ENCODE results near the gene SCFD2. TPM values are rescaled to one million over a fixed set of nuclear protein-coding genes. Genes with fewer than 3 reads are reported as not detected.

Gene SCFD2
- total and polyA plus RNA-seq, 2 of the 8 experiments (the other 6 are each of a cell fraction or from before 2014, with no cell fraction given): 6.2 to 10.2 TPM

DNA sequence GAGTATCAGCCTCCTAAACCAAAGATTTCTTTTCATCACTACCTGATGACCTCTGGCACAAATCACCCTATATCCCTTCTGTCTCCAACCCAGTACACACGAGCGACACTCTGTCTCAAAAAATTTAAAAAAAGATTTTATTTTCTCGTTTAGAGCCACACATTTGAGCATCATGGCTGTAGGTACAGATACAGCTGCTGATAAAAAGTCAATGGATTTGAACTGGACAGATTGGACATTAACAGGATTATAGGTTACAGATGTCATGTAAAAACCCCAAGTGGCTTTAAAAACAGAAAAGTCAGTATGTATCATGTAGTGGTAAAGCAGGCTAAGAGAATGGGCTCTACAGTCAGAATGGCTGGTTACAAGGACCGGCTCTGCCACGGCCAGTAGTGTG lies 171.1 kb downstream of the SCFD2 start:
- Histone ChIP-seq H3K27ac (ENCODE audit: low read depth, low read length) (no peak overlapping the region), H3K4me3 (ENCODE audit: extremely low read depth in 1 of 4, insufficient read depth in 2 of 4, low read depth in 3 of 4, low read length in 4 of 4) (no peak overlapping the region), H2BK120ac (replicated peaks; ENCODE audit: low read depth, low read length) (no peak overlapping the region), H3K18ac (ENCODE audit: extremely low read depth, low read length) (no peak overlapping the region), H3K27me3 (replicated peaks in 1 of 4; ENCODE audit: control insufficient read depth in 3 of 4, extremely low read depth in 1 of 4, insufficient read depth in 3 of 4, low read length in 3 of 4) (no peaks in the 10 kb centered on the region), H2AK5ac (ENCODE audit: low read depth, low read length) (no peak overlapping the region), H4K20me1 (replicated peaks in 1 of 2; ENCODE audit: control insufficient read depth in 1 of 2, insufficient read depth in 2 of 2, low read length in 2 of 2) (no peaks in the 10 kb centered on the region), H2BK15ac (ENCODE audit: low read length) (no peak overlapping the region), H4K91ac (replicated peaks; ENCODE audit: insufficient read length, low read length) (no peak overlapping the region), H3K56ac (replicated peaks; ENCODE audit: insufficient read length, low read depth, low read length) (no peak overlapping the region), H3K79me2 (ENCODE audit: control insufficient read depth in 1 of 2, insufficient read depth in 2 of 2, low read length in 2 of 2) (no peaks in the 10 kb centered on the region), H3K4me2 (ENCODE audit: insufficient read depth in 1 of 2, low read depth in 2 of 2, low read length in 2 of 2) (no peak overlapping the region), H4K8ac (ENCODE audit: extremely low read depth, insufficient read depth, low read length) (no peak overlapping the region), H2BK20ac (ENCODE audit: low read length) (no peak overlapping the region), H3K4ac (replicated peaks; ENCODE audit: insufficient read length, low read depth, low read length) (no peak overlapping the region), H2BK5ac (ENCODE audit: low read depth, low read length) (no peak overlapping the region), H3K23ac (ENCODE audit: insufficient read length) (no peak overlapping the region), H4K5ac (ENCODE audit: insufficient read length, low read depth, low read length) (no peak overlapping the region), H2AFZ (ENCODE audit: low read length) (no peak overlapping the region), H3K9me3 (ENCODE audit: insufficient read depth in 2 of 2, low read depth in 1 of 2, low read length in 1 of 2) (no peaks in the 10 kb centered on the region), H3K14ac (ENCODE audit: insufficient read length) (no peak overlapping the region), H3K23me2 (ENCODE audit: low read depth, low read length) (no peaks in the 10 kb centered on the region), H3K36me3 (ENCODE audit: control insufficient read depth in 2 of 4, insufficient read depth in 4 of 4, low read length in 3 of 4) (no peaks in the 10 kb centered on the region), H3K9ac (replicated peaks in 1 of 4; ENCODE audit: extremely low read depth in 1 of 4, low read depth in 3 of 4, low read length in 3 of 4) (no peak overlapping the region), H3K4me1 (replicated peaks in 1 of 4; ENCODE audit: control insufficient read depth in 3 of 4, insufficient read depth in 4 of 4, low read length in 3 of 4) (no peaks in the 10 kb centered on the region), H2BK12ac (ENCODE audit: low read depth, low read length) (no peak overlapping the region), H3K79me1 (ENCODE audit: low read depth, low read length) (no peaks in the 10 kb centered on the region)
- TF ChIP-seq TAF1 (IDR thresholded peaks at IDR 0.05; ENCODE audit: low read depth, low read length) (no peak), RAD21 (IDR thresholded peaks at IDR 0.05 in 1 of 2, conservative IDR thresholded peaks at IDR 0.05 in 1 of 2; ENCODE audit: low read depth in 2 of 2, low read length in 2 of 2) (no peak)
- POLR2A ChIA-PET (ENCODE audit: partially characterized antibody): interaction anchor here (0.9 kb wide), 1 partner anchor 186 kb away, joined by 3 read pairs; no protein-coding TSS in a partner anchor
- FAIRE-seq: no peak
- no peak for DNase-seq (ENCODE audit: low read depth in 1 of 2, low spot score in 2 of 2)
- CTCF ChIA-PET (ENCODE audit: partially characterized antibody): interaction anchor here (1.3 kb wide), 1 partner anchor 347 kb away, joined by 3 read pairs; no protein-coding TSS in a partner anchor
- 85% methylated on average over 5 of the region's 5 CpGs; no CpG with 5 or more reads in 1 of the 2 experiments for WGBS, 2 experiments (ENCODE audit: extremely low coverage in 1 of 2, insufficient coverage in 1 of 2, insufficient read length in 1 of 2, insufficient replicate concordance in 2 of 2, low coverage in 1 of 2, low lambda C conversion rate in 2 of 2, missing lambda C conversion rate in 1 of 2)

Data from H1 (cell line).